Esophagus squamous epithelium (tissue), 4 donors: ENCODE results near the gene CELF4.

Source experiments
- CTCF ChIP-seq, 6 experiments: fragments of 450-650 bp in 4 of 6; fragments of 200-600 bp in 2 of 6; sonication (generic) in 2 of 6; IDR thresholded peaks; one replicate each; pipeline ENCODE4 v1.5.1; 2016 to 2019; ENCODE audit warnings: antibody characterized with exemption in 6 of 6, mild to moderate bottlenecking in 4 of 6, moderate library complexity in 4 of 6
- POLR2A ChIP-seq, 4 donors: fragments of 450-650 bp; IDR thresholded peaks; one replicate each; pipeline ENCODE4 v1.6.1; 2017; ENCODE audit warnings: antibody characterized with exemption in 4 of 4, mild to moderate bottlenecking in 4 of 4, moderate library complexity in 3 of 4

DNA sequence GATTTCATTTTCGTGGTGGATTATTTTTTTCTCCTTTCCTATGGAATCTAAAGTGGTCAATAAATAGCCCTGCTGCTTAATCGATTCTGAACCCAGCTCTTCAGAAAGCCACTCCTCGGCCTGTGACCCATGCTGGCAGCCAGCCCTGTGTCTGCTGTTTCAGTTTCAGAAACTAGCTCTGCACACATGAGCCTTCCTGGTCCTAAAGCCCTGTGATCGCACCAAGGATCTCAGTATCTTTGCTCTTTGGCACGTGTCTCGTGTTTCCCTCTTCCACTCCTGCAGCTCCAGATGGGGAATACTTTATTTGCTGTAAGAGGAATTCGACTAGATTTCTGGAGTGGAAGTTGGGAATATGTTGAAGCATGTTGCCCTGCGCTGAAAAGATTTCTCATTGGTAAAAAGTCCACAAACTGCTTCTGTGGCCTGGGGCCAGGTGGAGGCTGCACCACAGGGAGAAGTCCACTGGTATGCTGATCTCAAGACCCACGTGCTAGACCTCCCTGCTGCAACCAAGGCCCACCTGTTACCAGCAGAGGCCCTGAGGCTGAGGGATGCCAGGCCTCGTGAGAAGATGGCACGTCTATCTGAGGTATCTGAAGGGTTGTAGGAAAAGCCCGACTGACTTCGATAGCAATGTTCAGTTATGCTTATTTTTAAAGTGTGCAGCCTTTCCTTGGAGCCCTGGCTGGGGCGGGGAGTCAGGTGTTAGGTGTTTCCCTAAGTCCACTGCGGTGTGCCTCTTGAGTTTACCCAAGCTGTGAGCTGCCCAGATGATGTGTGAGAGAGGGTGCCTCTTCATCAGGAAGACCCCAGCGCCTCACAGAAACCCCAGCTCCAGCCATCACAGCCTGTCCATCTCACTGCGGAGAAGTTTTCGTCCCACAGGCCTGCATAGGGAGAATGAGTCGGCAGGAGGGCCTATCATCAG is 33.6 kb upstream of the CELF4 start:
- no peak for TF ChIP-seq POLR2A (IDR thresholded peaks at IDR 0.05)
- no peak for TF ChIP-seq CTCF (IDR thresholded peaks at IDR 0.05)
